GM23338 (cell line): ENCODE measurements around the gene CHRM4. TPM values are rescaled to one million over a fixed set of nuclear protein-coding genes. Genes with fewer than 3 reads are reported as not detected.

ENCODE experiments used
- ATAC-seq: fragments of 200-7000 bp; cut with Tn5 transposase; 3 replicates; pipeline ENCODE4 v1.9.1; 2020
- DNase-seq: peaks from one replicate; pipeline ENCODE4 v3.0.0-alpha.2; 2015; ENCODE audit warnings: low spot score
- H2AFZ ChIP-seq: fragments of 200-600 bp; sonication (generic); 2 replicates; pipeline ENCODE4 v1.8.0; 2016; ENCODE audit warnings: antibody characterized with exemption, mild to moderate bottlenecking, moderate library complexity
- H3F3A ChIP-seq: fragments of 200-600 bp; sonication (generic); replicated peaks from 2 replicates; pipeline ENCODE4 v1.8.0; 2017; ENCODE audit warnings: antibody characterized with exemption, mixed run types, low read depth
- H3K27ac ChIP-seq: fragments of 200-600 bp; sonication (generic); 2 replicates; pipeline ENCODE4 v1.6.1; 2016; ENCODE audit warnings: low read depth
- H3K27me3 ChIP-seq: fragments of 200-600 bp; sonication (generic); 2 replicates; pipeline ENCODE4 v1.8.0; 2016; ENCODE audit warnings: mild to moderate bottlenecking, mixed run types, moderate library complexity; ENCODE audit not compliant: insufficient read depth
- H3K36me3 ChIP-seq: fragments of 200-600 bp; sonication (generic); 2 replicates; pipeline ENCODE4 v1.8.0; 2016; ENCODE audit warnings: mild to moderate bottlenecking; ENCODE audit not compliant: insufficient read depth
- H3K4me1 ChIP-seq: fragments of 200-600 bp; sonication (generic); 2 replicates; pipeline ENCODE4 v1.8.0; 2016; ENCODE audit warnings: mild to moderate bottlenecking, moderate library complexity; ENCODE audit not compliant: insufficient read depth
- H3K4me2 ChIP-seq: fragments of 200-600 bp; sonication (generic); 2 replicates; pipeline ENCODE4 v1.7.1; 2017; ENCODE audit warnings: mixed run types
- H3K4me3 ChIP-seq: fragments of 200-600 bp; sonication (generic); 2 replicates; pipeline ENCODE4 v1.6.1; 2016; ENCODE audit warnings: mixed run types
- H3K79me2 ChIP-seq: fragments of 200-600 bp; sonication (generic); replicated peaks from 2 replicates; pipeline ENCODE4 v1.8.0; 2017; ENCODE audit warnings: mild to moderate bottlenecking; ENCODE audit not compliant: insufficient read depth
- H3K9me2 ChIP-seq: fragments of 200-600 bp; sonication (generic); 2 replicates; pipeline ENCODE4 v1.8.0; 2017; ENCODE audit not compliant: insufficient read depth
- H4K20me1 ChIP-seq: fragments of 200-600 bp; sonication (generic); replicated peaks from 2 replicates; pipeline ENCODE4 v1.8.0; 2017; ENCODE audit warnings: mild to moderate bottlenecking; ENCODE audit not compliant: insufficient read depth
- H3K27ac Mint-ChIP-seq: 2 replicates; pipeline ENCODE4 v1.8.0; 2020; ENCODE audit warnings: inconsistent platforms, mild to moderate bottlenecking, moderate library complexity, mixed read lengths
- H3K27me3 Mint-ChIP-seq: 3 replicates; pipeline ENCODE4 v1.8.0; 2022; ENCODE audit warnings: low read depth, mild to moderate bottlenecking, moderate library complexity, mixed read lengths, inconsistent platforms; ENCODE audit not compliant: insufficient read depth, poor library complexity
- H3K36me3 Mint-ChIP-seq: 3 replicates; pipeline ENCODE4 v1.8.0; 2021; ENCODE audit warnings: low read depth, mild to moderate bottlenecking, inconsistent platforms, moderate library complexity, mixed read lengths
- H3K4me1 Mint-ChIP-seq: 3 replicates; pipeline ENCODE4 v1.8.0; 2020; ENCODE audit warnings: mild to moderate bottlenecking, inconsistent platforms, mixed read lengths
- H3K4me3 Mint-ChIP-seq: 3 replicates; pipeline ENCODE4 v1.8.0; 2021; ENCODE audit warnings: moderate library complexity, mild to moderate bottlenecking, inconsistent platforms, mixed read lengths
- H3K9me3 Mint-ChIP-seq: 3 replicates; pipeline ENCODE4 v1.8.0; 2020; ENCODE audit warnings: moderate library complexity, mild to moderate bottlenecking, inconsistent platforms, mixed read lengths
- CREB1 ChIP-seq: fragments of 250-450 bp; sonication (Bioruptor Pico); IDR thresholded peaks from 2 replicates; pipeline ENCODE4 v1.5.0; 2020; ENCODE audit warnings: low read depth, mild to moderate bottlenecking, moderate library complexity
- CTCF ChIP-seq, 2 experiments: fragments of 200-600 bp in 1 of 2; sonication (generic) in 1 of 2; conservative IDR thresholded peaks; 2 replicates each; pipeline versions ENCODE4 v1.5.1 to v1.6.1; 2016 to 2017; ENCODE audit warnings: antibody characterized with exemption in 2 of 2, low read depth in 2 of 2, mild to moderate bottlenecking in 2 of 2, moderate library complexity in 1 of 2
- ETS1 ChIP-seq: IDR thresholded peaks from 2 replicates; pipeline ENCODE4 v1.6.1; 2016; ENCODE audit warnings: antibody characterized with exemption
- EZH2 ChIP-seq: fragments of 200-600 bp; sonication (generic); IDR thresholded peaks from one replicate; pipeline ENCODE4 v1.8.0; 2017; ENCODE audit warnings: antibody characterized with exemption, mild to moderate bottlenecking, low read depth; ENCODE audit not compliant: unreplicated experiment
- EZH2phosphoT487 ChIP-seq: fragments of 200-600 bp; sonication (generic); IDR thresholded peaks from one replicate; pipeline ENCODE4 v1.8.1; 2018; ENCODE audit warnings: antibody characterized with exemption; ENCODE audit not compliant: unreplicated experiment
- NANOG ChIP-seq: IDR thresholded peaks from 2 replicates; pipeline ENCODE4 v1.6.1; 2016; ENCODE audit warnings: antibody characterized with exemption, borderline replicate concordance
- POLR2AphosphoS5 ChIP-seq: IDR thresholded peaks from 2 replicates; pipeline ENCODE4 v1.6.1; 2016; ENCODE audit warnings: antibody characterized with exemption, low read depth
- REST ChIP-seq: IDR thresholded peaks from one replicate; pipeline ENCODE4 v1.6.1; 2018; ENCODE audit warnings: antibody characterized with exemption; ENCODE audit not compliant: unreplicated experiment
- STAT1 ChIP-seq: IDR thresholded peaks from one replicate; pipeline ENCODE4 v1.6.1; 2016; ENCODE audit warnings: antibody characterized with exemption; ENCODE audit not compliant: unreplicated experiment
- ZNF114 ChIP-seq: fragments of 250-450 bp; sonication (Bioruptor Pico); IDR thresholded peaks from 2 replicates; pipeline ENCODE4 v1.5.0; 2020; ENCODE audit warnings: mild to moderate bottlenecking, moderate library complexity
- ZNF331 ChIP-seq: fragments of 250-450 bp; sonication (Bioruptor Pico); IDR thresholded peaks from 2 replicates; pipeline ENCODE4 v1.5.0; 2020; ENCODE audit warnings: low read depth, mild to moderate bottlenecking, moderate library complexity
- polyA plus RNA-seq: library from polyadenylated mRNA; unstranded; fragments of >200 nt; fragmentation: Nextera tagmentation; extraction: Ambion mirVana; gene quantifications from 2 replicates; pipeline ENCODE4 v1.2.1, GENCODE V29; 2016
- total RNA-seq: library from RNA; depleted of rRNA; stranded (reverse); fragments of >200 nt; shearing (Covaris generic); gene quantifications from 2 replicates; pipeline ENCODE4 v1.2.3, GENCODE V29; 2014

Gene CHRM4
- total and polyA plus RNA-seq, 2 experiments from 2014 or later: 0.97 TPM; not detected in 1

GRCh38 chr11:46336563-46337180, 54.9 kb downstream of the CHRM4 start (continued):
- no peak for TF ChIP-seq REST
- no peak for TF ChIP-seq EZH2
- TF ChIP-seq POLR2AphosphoS5: no peak
- TF ChIP-seq ZNF331: no peak
- TF ChIP-seq STAT1: no peak
- no peak for TF ChIP-seq EZH2phosphoT487

- peaks cover 54% of the 10 kb centered on the region for H3K27me3 Mint-ChIP-seq
- H3K79me2 ChIP-seq: no peaks in the 10 kb centered on the region
- no peaks in the 10 kb centered on the region for H4K20me1 ChIP-seq
- TF ChIP-seq ETS1: no peak
- H3K9me2 ChIP-seq: no peaks in the 10 kb centered on the region
- ATAC-seq (no peak), DNase-seq (no peak)
- H3K27ac ChIP-seq: no peak overlapping the region
- peaks cover 4% of the 10 kb centered on the region; the same call in 2 of the 3 replicates for H3K36me3 Mint-ChIP-seq
- peaks cover 58% of the 10 kb centered on the region for H3K4me1 ChIP-seq
- H3K4me3 Mint-ChIP-seq: peak overlapping the region; percentile 9; the same call in 1 of the 3 replicates
- no peak overlapping the region for H3K4me3 ChIP-seq
- H3K27me3 ChIP-seq: peaks cover 42% of the 10 kb centered on the region
- H3K4me2 ChIP-seq: peak overlapping the region; percentile 57
- H3F3A ChIP-seq: peaks cover 20% of the 10 kb centered on the region; the same call in 1 of the 2 replicates
- peak overlapping the region; percentile 54; the same call in 1 of the 2 replicates for H3K27ac Mint-ChIP-seq
- H3K4me1 Mint-ChIP-seq: peaks cover 74% of the 10 kb centered on the region
- peak overlapping the region; percentile 14; the same call in 1 of the 2 replicates for H2AFZ ChIP-seq
- H3K36me3 ChIP-seq: no peaks in the 10 kb centered on the region; the same call in 1 of the 2 replicates
- no peaks in the 10 kb centered on the region for H3K9me3 Mint-ChIP-seq
These were observed 55.5 kb downstream of the CHRM4 start for GRCh38 chr11:46335890-46336562.

- no peak overlapping the region for H2AFZ ChIP-seq
- H3K9me2 ChIP-seq: no peaks in the 10 kb centered on the region
- no peaks in the 10 kb centered on the region; the same call in 1 of the 2 replicates for H3K36me3 ChIP-seq
- H3K4me3 ChIP-seq: no peak overlapping the region
- H3K79me2 ChIP-seq: no peaks in the 10 kb centered on the region
- DNase-seq (no peak), ATAC-seq (no peak)
- H3K36me3 Mint-ChIP-seq: peaks cover 4% of the 10 kb centered on the region; the same call in 2 of the 3 replicates
- H3K27me3 ChIP-seq: peaks cover 50% of the 10 kb centered on the region
- H3K27me3 Mint-ChIP-seq: peaks cover 60% of the 10 kb centered on the region
- peak overlapping the region; percentile 25; the same call in 1 of the 3 replicates for H3K4me3 Mint-ChIP-seq
- peaks cover 58% of the 10 kb centered on the region for H3K4me1 ChIP-seq
- no peak overlapping the region for H3K27ac Mint-ChIP-seq
- no peak overlapping the region for H3K27ac ChIP-seq
- no peaks in the 10 kb centered on the region for H3K9me3 Mint-ChIP-seq
- H3K4me2 ChIP-seq: peak overlapping the region; percentile 57
- H4K20me1 ChIP-seq: no peaks in the 10 kb centered on the region
- H3K4me1 Mint-ChIP-seq: peaks cover 76% of the 10 kb centered on the region
- H3F3A ChIP-seq: peaks cover 21% of the 10 kb centered on the region; the same call in 1 of the 2 replicates
- TF ChIP-seq NANOG (no peak), STAT1 (no peak), CREB1 (CRISPR knock-in tag) (no peak), ZNF114 (no peak), EZH2phosphoT487 (no peak), ETS1 (no peak), EZH2 (no peak), CTCF (conservative IDR thresholded peaks at IDR 0.05; ENCODE audit: low read depth in 2 of 2) (no peak)
These were observed 56.3 kb downstream of the CHRM4 start for GRCh38 chr11:46335271-46335670.
